HL-60 (cell line): Measurements from ENCODE around the gene STX18.

Experiments used
- POLR2AphosphoS5 ChIP-seq: IDR thresholded peaks from 2 replicates; pipeline ENCODE4 v1.6.1; 2012; ENCODE audit warnings: low read depth
- TF ChIP-seq, protein P1 (sequence below): IDR thresholded peaks from 2 replicates; pipeline ENCODE4 v1.6.1; 2012; ENCODE audit warnings: low read depth; ENCODE audit not compliant: insufficient replicate concordance
- TF ChIP-seq, protein P2 (sequence below): IDR thresholded peaks from one replicate; pipeline ENCODE4 v1.5.1; 2011; ENCODE audit warnings: low read length, control low read depth, inconsistent platforms; ENCODE audit not compliant: insufficient read depth

DNA sequence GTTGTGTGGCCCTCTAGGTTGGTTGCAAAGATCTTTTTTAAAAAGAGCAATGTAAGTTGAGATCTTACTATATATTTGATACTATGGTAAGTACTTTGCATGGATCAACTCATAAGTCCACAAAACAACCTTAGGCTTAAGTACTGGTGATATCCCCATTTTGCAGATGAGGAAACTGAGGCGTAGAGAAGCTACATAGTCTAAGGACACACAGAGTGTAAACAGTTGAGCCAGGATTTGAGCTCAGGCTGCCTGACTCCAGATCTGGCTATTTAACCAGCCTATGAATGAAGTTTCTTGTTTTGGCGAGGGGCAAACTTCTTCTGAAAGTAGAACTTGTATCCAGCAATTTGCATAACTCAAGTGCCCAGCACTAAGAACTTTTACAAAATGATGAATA lies 38.6 kb upstream of the STX18 start:
- TF ChIP-seq, protein P1, sequence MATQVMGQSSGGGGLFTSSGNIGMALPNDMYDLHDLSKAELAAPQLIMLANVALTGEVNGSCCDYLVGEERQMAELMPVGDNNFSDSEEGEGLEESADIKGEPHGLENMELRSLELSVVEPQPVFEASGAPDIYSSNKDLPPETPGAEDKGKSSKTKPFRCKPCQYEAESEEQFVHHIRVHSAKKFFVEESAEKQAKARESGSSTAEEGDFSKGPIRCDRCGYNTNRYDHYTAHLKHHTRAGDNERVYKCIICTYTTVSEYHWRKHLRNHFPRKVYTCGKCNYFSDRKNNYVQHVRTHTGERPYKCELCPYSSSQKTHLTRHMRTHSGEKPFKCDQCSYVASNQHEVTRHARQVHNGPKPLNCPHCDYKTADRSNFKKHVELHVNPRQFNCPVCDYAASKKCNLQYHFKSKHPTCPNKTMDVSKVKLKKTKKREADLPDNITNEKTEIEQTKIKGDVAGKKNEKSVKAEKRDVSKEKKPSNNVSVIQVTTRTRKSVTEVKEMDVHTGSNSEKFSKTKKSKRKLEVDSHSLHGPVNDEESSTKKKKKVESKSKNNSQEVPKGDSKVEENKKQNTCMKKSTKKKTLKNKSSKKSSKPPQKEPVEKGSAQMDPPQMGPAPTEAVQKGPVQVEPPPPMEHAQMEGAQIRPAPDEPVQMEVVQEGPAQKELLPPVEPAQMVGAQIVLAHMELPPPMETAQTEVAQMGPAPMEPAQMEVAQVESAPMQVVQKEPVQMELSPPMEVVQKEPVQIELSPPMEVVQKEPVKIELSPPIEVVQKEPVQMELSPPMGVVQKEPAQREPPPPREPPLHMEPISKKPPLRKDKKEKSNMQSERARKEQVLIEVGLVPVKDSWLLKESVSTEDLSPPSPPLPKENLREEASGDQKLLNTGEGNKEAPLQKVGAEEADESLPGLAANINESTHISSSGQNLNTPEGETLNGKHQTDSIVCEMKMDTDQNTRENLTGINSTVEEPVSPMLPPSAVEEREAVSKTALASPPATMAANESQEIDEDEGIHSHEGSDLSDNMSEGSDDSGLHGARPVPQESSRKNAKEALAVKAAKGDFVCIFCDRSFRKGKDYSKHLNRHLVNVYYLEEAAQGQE = no peak
- TF ChIP-seq, protein P2, sequence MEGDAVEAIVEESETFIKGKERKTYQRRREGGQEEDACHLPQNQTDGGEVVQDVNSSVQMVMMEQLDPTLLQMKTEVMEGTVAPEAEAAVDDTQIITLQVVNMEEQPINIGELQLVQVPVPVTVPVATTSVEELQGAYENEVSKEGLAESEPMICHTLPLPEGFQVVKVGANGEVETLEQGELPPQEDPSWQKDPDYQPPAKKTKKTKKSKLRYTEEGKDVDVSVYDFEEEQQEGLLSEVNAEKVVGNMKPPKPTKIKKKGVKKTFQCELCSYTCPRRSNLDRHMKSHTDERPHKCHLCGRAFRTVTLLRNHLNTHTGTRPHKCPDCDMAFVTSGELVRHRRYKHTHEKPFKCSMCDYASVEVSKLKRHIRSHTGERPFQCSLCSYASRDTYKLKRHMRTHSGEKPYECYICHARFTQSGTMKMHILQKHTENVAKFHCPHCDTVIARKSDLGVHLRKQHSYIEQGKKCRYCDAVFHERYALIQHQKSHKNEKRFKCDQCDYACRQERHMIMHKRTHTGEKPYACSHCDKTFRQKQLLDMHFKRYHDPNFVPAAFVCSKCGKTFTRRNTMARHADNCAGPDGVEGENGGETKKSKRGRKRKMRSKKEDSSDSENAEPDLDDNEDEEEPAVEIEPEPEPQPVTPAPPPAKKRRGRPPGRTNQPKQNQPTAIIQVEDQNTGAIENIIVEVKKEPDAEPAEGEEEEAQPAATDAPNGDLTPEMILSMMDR = no peak
- TF ChIP-seq POLR2AphosphoS5 = no peak
